ENCODE measurements around the gene AKR1A1.

The AKR1A1 gene

GRCh38 chr1:45550401-45551351 is at the start of gene AKR1A1:
Gene AKR1A1 (plus strand): TSS chr1:45550826. CDS start chr1:45561795, 10,969 bp downstream.
- TF ChIP-seq CTCF (IDR thresholded peaks at IDR 0.05; ENCODE audit: low read depth, low read length) = no peak
- no peaks in the 10 kb centered on the region for H3K27me3 ChIP-seq (ENCODE audit: insufficient read depth, low read depth, severe bottlenecking)
- peaks cover 42% of the 10 kb centered on the region for H3K36me3 ChIP-seq

GRCh38 chr1:45501505-45501859 is 49.1 kb upstream of the AKR1A1 start:
- no peak for DNase-seq
- no peaks in the 10 kb centered on the region for H3K36me3 ChIP-seq
- TF ChIP-seq CTCF (IDR thresholded peaks at IDR 0.05; ENCODE audit: low read depth, low read length) = no peak
- H3K27ac ChIP-seq = no peak overlapping the region
- H3K9me3 ChIP-seq (ENCODE audit: severe bottlenecking) = no peaks in the 10 kb centered on the region
- no peak overlapping the region for H3K4me3 ChIP-seq (ENCODE audit: low read depth, low read length)
- H3K27me3 ChIP-seq (ENCODE audit: insufficient read depth, low read depth, severe bottlenecking) = no peaks in the 10 kb centered on the region

More at GRCh38 chr1:45550401-45551351, at the start of gene AKR1A1:
- peak; percentile 92 for DNase-seq
- Histone ChIP-seq H3K9me3 (ENCODE audit: severe bottlenecking) (no peaks in the 10 kb centered on the region), H3K27ac (peak within 1 kb of the TSS; percentile 84), H3K4me3 (ENCODE audit: low read depth, low read length) (peak within 1 kb of the TSS; percentile 90)

DNA sequence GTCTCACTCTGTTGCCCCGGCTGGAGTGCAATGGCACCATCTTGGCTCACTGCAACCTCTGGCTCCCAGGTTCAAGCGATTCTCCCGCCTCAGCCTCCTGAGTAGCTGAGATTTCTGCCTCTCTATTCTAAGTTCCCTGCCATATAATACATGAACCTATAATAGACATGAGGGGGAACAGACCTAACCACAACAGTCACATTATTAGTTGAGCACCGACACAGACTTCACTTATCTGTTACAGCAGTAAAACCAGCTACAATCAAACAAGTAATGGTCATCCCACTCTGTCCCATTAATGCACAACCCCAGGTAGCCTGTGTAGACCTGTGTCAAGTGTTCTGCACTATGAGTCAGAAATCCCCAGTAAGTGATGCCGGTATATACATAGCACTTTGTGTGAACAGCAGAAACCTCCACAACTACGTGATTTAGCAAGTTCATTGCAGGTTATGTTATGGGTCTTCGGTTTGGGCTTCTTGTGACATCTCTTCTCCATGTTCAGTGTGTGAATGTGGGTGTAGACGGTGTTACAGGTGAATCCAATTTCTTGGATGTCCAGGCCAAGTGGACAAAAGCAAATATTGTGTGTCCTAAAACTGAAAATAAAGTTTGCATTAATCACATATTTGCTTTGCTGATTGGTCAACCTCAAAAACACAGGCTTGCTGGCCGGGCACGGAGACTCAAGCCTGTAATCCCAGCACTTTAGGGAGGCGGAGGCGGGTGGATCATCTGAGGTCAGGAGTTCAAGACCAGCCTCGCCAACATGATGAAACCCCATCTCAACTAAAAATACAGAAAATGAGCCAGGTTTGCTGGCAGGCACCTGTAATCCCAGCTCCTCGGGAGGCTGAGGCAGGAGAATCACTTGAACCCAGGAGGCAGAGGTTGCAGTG is 46.9 kb upstream of the AKR1A1 start:
- Histone ChIP-seq H3K9me3 (ENCODE audit: severe bottlenecking) (no peaks in the 10 kb centered on the region), H3K36me3 (peaks cover 9% of the 10 kb centered on the region), H3K27ac (no peak overlapping the region), H3K27me3 (ENCODE audit: insufficient read depth, low read depth, severe bottlenecking) (no peaks in the 10 kb centered on the region), H3K4me3 (ENCODE audit: low read depth, low read length) (no peak overlapping the region)
- TF ChIP-seq CTCF (IDR thresholded peaks at IDR 0.05; ENCODE audit: low read depth, low read length) = no peak
- DNase-seq = no peak

DNA sequence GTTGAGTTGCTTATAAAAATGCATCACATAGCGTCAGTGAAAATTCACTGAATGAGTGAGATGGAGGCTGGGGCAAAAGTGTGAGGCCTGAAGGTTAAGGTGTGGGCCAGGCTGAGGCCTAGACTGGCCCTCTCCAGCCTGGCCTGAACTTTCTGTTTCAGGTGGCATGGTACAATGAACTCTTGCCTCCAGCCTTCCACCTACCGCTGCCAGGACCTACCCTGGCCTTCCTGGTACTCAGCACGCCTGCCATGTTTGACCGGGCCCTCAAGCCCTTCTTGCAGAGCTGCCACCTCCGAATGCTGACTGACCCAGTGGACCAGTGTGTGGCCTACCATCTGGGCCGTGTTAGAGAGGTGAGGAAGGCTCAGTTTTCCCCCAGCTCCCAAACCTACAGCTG is 43.4 kb upstream of the AKR1A1 start:
- H3K27ac ChIP-seq = no peak overlapping the region
- no peak overlapping the region for H3K4me3 ChIP-seq (ENCODE audit: low read depth, low read length)
- H3K36me3 ChIP-seq = peaks cover 44% of the 10 kb centered on the region
- no peak for TF ChIP-seq CTCF (IDR thresholded peaks at IDR 0.05; ENCODE audit: low read depth, low read length)
- H3K9me3 ChIP-seq (ENCODE audit: severe bottlenecking) = no peaks in the 10 kb centered on the region
- DNase-seq = no peak
- no peaks in the 10 kb centered on the region for H3K27me3 ChIP-seq (ENCODE audit: insufficient read depth, low read depth, severe bottlenecking)

DNA sequence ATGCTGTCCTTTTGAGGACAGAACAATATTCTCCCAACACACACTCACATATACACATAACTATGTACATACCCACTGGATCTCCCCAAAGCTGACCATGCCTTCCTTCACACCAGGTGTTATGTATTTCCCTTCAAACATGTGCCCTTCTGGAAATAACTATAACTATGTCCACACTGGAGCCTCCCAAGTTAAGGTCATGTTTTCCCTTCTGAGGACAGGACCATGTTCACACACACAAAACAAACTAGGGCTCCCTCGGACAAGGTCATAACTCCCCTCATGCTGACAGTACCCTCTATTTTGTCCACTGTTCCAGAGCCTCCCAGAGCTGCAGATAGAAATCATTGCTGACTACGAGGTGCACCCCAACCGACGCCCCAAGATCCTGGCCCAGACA is 42.7 kb upstream of the AKR1A1 start:
- Histone ChIP-seq H3K4me3 (ENCODE audit: low read depth, low read length) (no peak overlapping the region), H3K27me3 (ENCODE audit: insufficient read depth, low read depth, severe bottlenecking) (no peaks in the 10 kb centered on the region), H3K9me3 (ENCODE audit: severe bottlenecking) (no peaks in the 10 kb centered on the region), H3K27ac (no peak overlapping the region), H3K36me3 (peaks cover 48% of the 10 kb centered on the region)
- no peak for TF ChIP-seq CTCF (IDR thresholded peaks at IDR 0.05; ENCODE audit: low read depth, low read length)
- no peak for DNase-seq

Measured in WERI-Rb-1 (cell line).